Measurements from ENCODE around the gene GNB1. TPM values are rescaled to one million over a fixed set of nuclear protein-coding genes. Genes with fewer than 3 reads are reported as not detected.

GNB1 gene
- total RNA-seq, 4 donors from 2014 or later: 112 to 266 (median 236) TPM

GRCh38 chr1:1924849-1925248 is 34.0 kb upstream of the GNB1 start:
- TF ChIP-seq POLR2A (IDR thresholded peaks at IDR 0.05): no peak
- TF ChIP-seq CTCF (IDR thresholded peaks at IDR 0.05): no peak
- Histone ChIP-seq H3K4me3 (no peak overlapping the region), H3K27me3 (no peaks in the 10 kb centered on the region), H3K36me3 (no peaks in the 10 kb centered on the region), H3K9me3 (no peaks in the 10 kb centered on the region), H3K4me1 (peaks cover 0 to 18% (median 3%) of the 10 kb centered on the region in 4 donors), H3K27ac (no peak overlapping the region)
- no peak for DNase-seq

GRCh38 chr1:1924386-1924785 is 33.5 kb upstream of the GNB1 start:
- DNase-seq: no peak
- peaks cover 0 to 21% (median 4%) of the 10 kb centered on the region in 4 donors for H3K4me1 ChIP-seq
- no peak overlapping the region for H3K4me3 ChIP-seq
- TF ChIP-seq POLR2A (IDR thresholded peaks at IDR 0.05) (no peak), CTCF (IDR thresholded peaks at IDR 0.05) (no peak)
- no peak overlapping the region for H3K27ac ChIP-seq
- H3K27me3 ChIP-seq: no peaks in the 10 kb centered on the region
- no peaks in the 10 kb centered on the region for H3K36me3 ChIP-seq
- no peaks in the 10 kb centered on the region for H3K9me3 ChIP-seq

GRCh38 chr1:1922956-1923833 is 32.3 kb upstream of the GNB1 start:
- peak overlapping the region in 2 of 4 donors; percentile 33 to 36 for H3K4me3 ChIP-seq
- TF ChIP-seq POLR2A (IDR thresholded peaks at IDR 0.05) (peak; percentile 68 to 74), CTCF (IDR thresholded peaks at IDR 0.05) (no peak)
- H3K4me1 ChIP-seq: peaks cover 7 to 28% (median 10%) of the 10 kb centered on the region in 4 donors
- no peaks in the 10 kb centered on the region for H3K36me3 ChIP-seq
- peak overlapping the region in 3 of 4 donors; percentile 67 to 76 (median 75) for H3K27ac ChIP-seq
- peak in 2 of 3 donors; percentile 82 for DNase-seq
- H3K9me3 ChIP-seq: no peaks in the 10 kb centered on the region
- H3K27me3 ChIP-seq: no peaks in the 10 kb centered on the region

- peak overlapping the region in 1 of 4 donors; percentile 75 for H3K27ac ChIP-seq
- peaks cover 8 to 29% (median 12%) of the 10 kb centered on the region in 4 donors for H3K4me1 ChIP-seq
- H3K4me3 ChIP-seq: no peak overlapping the region
- no peak for DNase-seq
- no peaks in the 10 kb centered on the region for H3K27me3 ChIP-seq
- TF ChIP-seq POLR2A (IDR thresholded peaks at IDR 0.05) (no peak), CTCF (IDR thresholded peaks at IDR 0.05) (no peak)
- no peaks in the 10 kb centered on the region for H3K36me3 ChIP-seq
- no peaks in the 10 kb centered on the region for H3K9me3 ChIP-seq
Observed at GRCh38 chr1:1922702-1922955, 31.7 kb upstream of the GNB1 start.

DNA sequence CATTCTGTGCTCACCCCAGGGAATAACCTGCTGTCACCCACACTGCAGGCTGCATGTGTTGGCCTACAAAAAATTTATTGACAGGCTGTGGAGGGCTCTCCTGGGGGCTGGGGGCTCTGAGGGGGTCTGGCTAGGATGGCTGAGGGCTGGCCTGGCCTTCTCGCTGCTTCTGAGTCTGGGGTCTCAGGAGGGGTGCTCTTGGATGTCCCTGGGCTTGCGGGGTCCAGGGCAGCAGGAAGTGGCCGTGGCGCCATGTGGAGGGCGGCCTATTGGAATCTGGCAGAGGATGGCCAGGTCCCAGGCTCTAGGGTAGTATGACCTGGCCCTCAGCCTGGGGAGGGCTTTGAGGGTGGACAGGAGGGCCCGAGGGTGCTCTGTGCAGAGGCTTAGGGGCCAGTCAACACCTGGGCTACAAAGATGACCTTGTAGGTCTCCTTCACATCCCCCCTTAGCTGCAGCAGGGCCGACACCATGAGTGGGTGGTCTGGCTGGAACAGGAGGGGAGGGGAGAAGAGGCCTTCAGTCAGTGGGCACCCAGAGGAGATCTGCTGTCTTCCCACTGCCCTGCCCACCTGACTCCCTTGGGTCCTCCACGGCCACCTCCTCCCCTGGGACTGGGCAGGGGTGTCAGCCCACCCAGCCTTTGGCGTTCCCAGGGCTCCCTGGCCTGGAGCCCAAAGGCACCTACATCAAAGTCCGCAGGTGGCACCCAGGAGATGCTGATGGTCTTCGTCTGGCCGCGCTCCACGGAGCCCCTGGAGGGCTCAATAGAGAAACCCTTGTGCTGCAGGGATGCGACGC is 31.2 kb upstream of the GNB1 start:
- H3K4me1 ChIP-seq: peaks cover 8 to 29% (median 12%) of the 10 kb centered on the region in 4 donors
- no peaks in the 10 kb centered on the region for H3K9me3 ChIP-seq
- no peaks in the 10 kb centered on the region for H3K36me3 ChIP-seq
- no peak for TF ChIP-seq CTCF (IDR thresholded peaks at IDR 0.05)
- no peak for TF ChIP-seq POLR2A (IDR thresholded peaks at IDR 0.05)
- no peak overlapping the region for H3K27ac ChIP-seq
- no peaks in the 10 kb centered on the region for H3K27me3 ChIP-seq
- DNase-seq: no peak
- H3K4me3 ChIP-seq: no peak overlapping the region
